GM11168 (cell line): ENCODE data around the gene LDHB.
"Not testable (repeated sequence)": the region's sequence is repeated elsewhere in the genome, so short reads cannot be mapped to it uniquely, and the experiment has no call there.

Experiments
- in situ Hi-C: fragments of 300-500 bp; cut with MboI; formaldehyde crosslinking; loops from one replicate; pipeline ENCODE4 v1.12.0; 2022; ENCODE audit warnings: low sequenced_read_pairs; ENCODE audit not compliant: unreplicated experiment

LDHB gene

DNA sequence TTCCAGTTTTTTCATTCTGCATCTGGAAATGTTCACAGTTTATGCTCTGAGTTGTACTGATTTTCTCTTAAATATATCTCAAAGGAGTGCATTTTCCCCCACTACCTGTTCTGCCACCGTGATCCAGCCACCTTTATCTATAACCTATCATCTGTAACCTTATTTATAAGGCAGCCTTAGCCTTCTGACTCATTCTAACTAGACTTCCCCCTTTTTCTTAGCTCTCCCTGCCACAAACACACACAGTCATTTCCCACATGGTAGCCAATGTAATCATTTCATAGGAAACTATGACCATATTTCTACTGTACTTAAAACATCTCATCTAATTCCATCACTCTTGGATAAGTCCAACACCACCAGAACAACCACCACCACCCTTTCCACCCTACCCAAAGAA lies 42.2 kb downstream of the LDHB start:
- in situ Hi-C loops = no loop called here

DNA sequence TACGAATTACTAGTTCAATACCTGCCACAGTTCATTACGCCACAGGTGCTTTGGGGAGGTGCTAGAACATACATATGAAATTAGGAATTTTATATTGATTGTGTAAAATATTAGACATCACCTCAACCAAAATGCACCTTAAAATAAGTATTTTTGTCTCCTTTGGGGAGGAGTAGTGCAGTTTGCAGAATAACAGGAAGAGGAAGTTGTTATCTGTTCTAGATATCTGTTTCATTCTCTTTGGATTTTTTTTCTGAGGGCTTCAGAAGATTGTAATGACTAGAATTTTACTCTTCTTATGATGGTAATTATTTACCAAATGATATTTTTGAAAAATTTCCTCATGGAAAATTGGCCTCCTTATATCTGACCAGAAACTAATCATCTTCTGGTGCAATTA lies 43.1 kb downstream of the LDHB start:
- in situ Hi-C loops = no loop called here

GRCh38 chr12:21613931-21614330 lies 43.7 kb downstream of the LDHB start:
- in situ Hi-C loops = no loop called here

GRCh38 chr12:21608196-21608595 lies 49.4 kb downstream of the LDHB start:
- in situ Hi-C loops = no loop called here

- in situ Hi-C loops = no loop called here
Observed at GRCh38 chr12:21607701-21608100, 49.9 kb downstream of the LDHB start.

DNA sequence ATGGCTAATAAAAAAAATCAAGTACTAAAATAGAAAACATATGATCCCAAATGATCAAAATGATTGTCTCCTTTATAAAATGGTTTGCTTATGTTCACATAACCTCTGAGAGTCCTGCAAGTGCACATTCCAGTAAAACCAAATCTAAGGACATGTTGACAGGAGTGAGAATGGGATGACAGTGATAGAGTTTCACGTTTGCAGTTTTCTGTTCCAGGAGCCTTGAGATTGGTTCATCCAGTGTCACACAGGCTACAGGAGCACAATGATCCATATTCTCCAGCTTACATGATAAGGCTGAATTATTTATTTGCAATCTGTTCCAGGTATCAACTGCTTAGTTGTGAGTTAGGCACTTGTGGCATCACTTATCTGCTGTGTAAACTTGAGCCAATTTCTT lies 51.5 kb downstream of the LDHB start:
- in situ Hi-C loops = no loop called here

GRCh38 chr12:21604245-21605101 lies 53.2 kb downstream of the LDHB start, which contains the start of gene GYS2:
TSS of gene GYS2 (minus strand) at chr12:21604847. CDS start at chr12:21604592, 255 bp downstream.
- in situ Hi-C loops = no loop called here

GRCh38 chr12:21602774-21603173 lies 54.9 kb downstream of the LDHB start:
- in situ Hi-C loops = no loop called here

GRCh38 chr12:21600196-21600595 lies 57.4 kb downstream of the LDHB start:
- in situ Hi-C loops = no loop called here

DNA sequence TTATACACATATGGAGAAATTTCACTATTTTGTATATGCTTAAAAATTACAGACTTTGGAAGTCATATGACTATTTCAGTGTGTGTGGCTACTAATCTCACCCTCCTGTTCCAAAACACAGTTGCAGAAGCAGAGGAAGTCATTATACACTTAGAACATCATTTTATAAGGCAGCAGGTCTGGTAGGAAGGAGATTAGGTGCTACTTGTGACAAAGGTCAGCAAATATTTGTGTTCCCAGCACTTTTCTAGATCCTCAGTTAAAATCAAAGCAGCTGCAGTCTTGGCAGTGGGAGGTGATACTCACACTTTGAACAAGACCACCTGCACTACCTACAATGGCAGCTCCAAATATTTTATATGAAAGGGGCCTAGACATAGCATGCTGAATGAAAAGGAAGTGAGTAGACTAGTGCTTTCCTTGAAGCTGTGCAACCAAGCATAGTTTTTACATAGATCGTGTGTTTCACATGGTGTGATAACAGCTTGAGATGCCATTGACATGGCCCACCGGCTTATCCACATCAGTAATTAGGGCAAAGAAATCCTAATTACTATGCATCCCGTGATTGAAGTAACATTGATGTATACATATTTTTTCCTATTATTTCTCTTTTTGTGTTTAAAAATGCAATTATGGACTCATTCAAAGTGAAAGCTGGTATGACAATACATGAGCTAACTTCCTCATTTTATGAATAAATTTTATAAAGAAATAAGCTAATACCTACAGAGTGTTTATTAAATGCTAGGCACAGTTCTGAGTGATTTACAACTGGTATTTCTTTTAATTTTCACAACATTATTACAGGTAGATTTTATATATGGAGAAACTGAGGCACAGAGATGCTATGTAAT lies 58.3 kb downstream of the LDHB start:
- in situ Hi-C loops = no loop called here

- in situ Hi-C loops = no loop called here
Observed at GRCh38 chr12:21598651-21599050, 59.0 kb downstream of the LDHB start.

DNA sequence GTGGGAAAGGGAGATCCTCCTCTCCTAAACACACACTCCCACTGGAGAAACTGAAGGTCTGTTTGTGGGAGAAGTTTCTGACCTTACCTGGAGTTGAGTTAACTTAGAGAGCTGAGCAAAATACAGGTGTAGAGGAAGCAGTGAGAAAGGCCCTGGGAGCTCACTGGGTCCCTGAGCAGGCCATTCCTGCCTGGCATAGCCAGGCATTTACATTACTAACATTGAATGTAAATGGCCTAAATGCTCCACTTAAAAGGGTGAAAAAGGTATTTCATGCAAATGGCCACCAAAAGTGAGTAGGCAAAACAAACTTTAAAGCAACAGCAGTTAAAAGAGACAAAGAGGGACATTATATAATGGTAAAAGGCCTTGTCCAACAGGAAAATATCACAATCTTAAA lies 62.3 kb downstream of the LDHB start:
- in situ Hi-C loops = not testable (repeated sequence)

DNA sequence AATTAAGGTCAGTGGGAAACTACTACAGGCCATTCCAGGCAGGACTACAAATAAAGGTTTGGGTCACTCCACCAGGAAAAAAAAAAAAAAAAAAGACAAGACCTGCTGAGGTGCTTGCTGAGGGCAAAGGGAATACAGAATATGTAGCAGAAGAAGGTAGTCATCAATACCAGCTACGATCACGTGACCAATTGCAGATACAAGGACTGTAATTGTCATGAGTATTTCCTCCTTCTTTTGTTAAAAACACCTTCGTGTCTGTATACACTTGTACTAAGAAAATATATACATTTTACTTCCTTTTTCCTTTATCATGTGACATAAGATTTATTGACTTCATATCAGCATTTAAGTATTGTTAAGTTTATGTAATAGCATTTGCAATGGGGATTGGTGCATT lies 72.2 kb downstream of the LDHB start:
- in situ Hi-C loops = no loop called here
